DMS53 (cell line): ENCODE data around the gene PAH.

ENCODE experiments used
- DNase-seq: peaks from one replicate; lab custom pipeline; 2025; lab: John Stamatoyannopoulos, UW

Gene PAH

GRCh38 chr12:102917026-102917787 lies at the start of gene PAH:
Gene PAH, minus strand, starts transcription at chr12:102917244. Its CDS starts 114 bp downstream, at chr12:102917130.
- peak; percentile 99 for DNase-seq

- DNase-seq, result peak; percentile 60
Observed at GRCh38 chr12:102966200-102966863, 49.3 kb upstream of the PAH start.

GRCh38 chr12:102965281-102966155 lies 48.5 kb upstream of the PAH start:
- DNase-seq, result peak; percentile 91

- DNase-seq, result peak; percentile 99
Observed at GRCh38 chr12:102964872-102965271, 47.8 kb upstream of the PAH start.

- DNase-seq, result peak; percentile 45
Observed at GRCh38 chr12:102963796-102964195, 46.8 kb upstream of the PAH start.

- DNase-seq, result peak; percentile 56
Observed at GRCh38 chr12:102962986-102963385, 45.9 kb upstream of the PAH start.

GRCh38 chr12:102962532-102962931 lies 45.5 kb upstream of the PAH start:
- peak; percentile 66 for DNase-seq

GRCh38 chr12:102961466-102961855 lies 44.4 kb upstream of the PAH start:
- peak; percentile 92 for DNase-seq

- DNase-seq, result peak; percentile 88
Observed at GRCh38 chr12:102960766-102961465, 43.9 kb upstream of the PAH start.

- DNase-seq, result peak; percentile 77
Observed at GRCh38 chr12:102959391-102959790, 42.3 kb upstream of the PAH start.

- DNase-seq, result peak; percentile 64
Observed at GRCh38 chr12:102958830-102959176, 41.8 kb upstream of the PAH start.

GRCh38 chr12:102958073-102958829 lies 41.2 kb upstream of the PAH start:
- peak; percentile 78 for DNase-seq

GRCh38 chr12:102957339-102958050 lies 40.5 kb upstream of the PAH start, which contains the start of gene ASCL1:
Gene ASCL1, plus strand, starts transcription at chr12:102957674. Its CDS starts 571 bp downstream, at chr12:102958245.
- DNase-seq, result peak; percentile 98

GRCh38 chr12:102956738-102957327 lies 39.8 kb upstream of the PAH start:
- peak; percentile 89 for DNase-seq

GRCh38 chr12:102955926-102956737 lies 39.1 kb upstream of the PAH start:
- peak; percentile 93 for DNase-seq

- peak; percentile 79 for DNase-seq
Observed at GRCh38 chr12:102954134-102954533, 37.1 kb upstream of the PAH start.

GRCh38 chr12:102953221-102953620 lies 36.2 kb upstream of the PAH start:
- peak; percentile 64 for DNase-seq

- DNase-seq, result peak; percentile 73
Observed at GRCh38 chr12:102951841-102952240, 34.8 kb upstream of the PAH start.
